Endothelial cell of coronary artery (primary cell): ENCODE measurements around the gene UCN2. TPM values are rescaled to one million over a fixed set of nuclear protein-coding genes. Genes with fewer than 3 reads are reported as not detected.

ENCODE experiments used
- total RNA-seq: library from RNA; depleted of rRNA; stranded (reverse); fragments of >200 nt; gene quantifications from 2 replicates; pipeline ENCODE4 v1.2.3, GENCODE V29; 2014

UCN2 gene
- 0.09 TPM in 1 of 2 replicates, not detected in the other for total RNA-seq

GRCh38 chr3:48563382-48563918, at the start of gene UCN2:
Gene UCN2 (minus strand): TSS chr3:48563781. CDS start chr3:48563124, 657 bp downstream.

GRCh38 chr3:48609088-48610005, 45.8 kb upstream of the UCN2 start, which contains the start of gene UQCRC1:
Gene UQCRC1 (minus strand): TSS chr3:48609646. CDS start chr3:48609620, 26 bp downstream.

GRCh38 chr3:48595075-48595525, 31.5 kb upstream of the UCN2 start, which contains the start of gene COL7A1:
Gene COL7A1 (minus strand): TSS chr3:48595329. CDS start chr3:48595159, 170 bp downstream.

GRCh38 chr3:48556796-48557626, 6.6 kb downstream of the UCN2 start, which contains the start of gene PFKFB4:
Gene PFKFB4 (minus strand): TSS chr3:48556803. CDS start chr3:48556777, 26 bp downstream.

Other genes starting within 250 kb of the UCN2 start
- not detected in 2 replicates for gene SPINK8, start 230.1 kb downstream of the UCN2 start, total RNA-seq
- gene FBXW12, start 191.6 kb downstream of the UCN2 start, total RNA-seq, result not detected in 2 replicates
- 22.6 and 24.9 TPM in 2 replicates for gene PLXNB1, start 133.7 kb downstream of the UCN2 start, total RNA-seq
- 14.2 and 18.4 TPM in 2 replicates for gene CCDC51, start 123.7 kb downstream of the UCN2 start, total RNA-seq
- 350 and 477 TPM in 2 replicates for gene TMA7, start 123.5 kb downstream of the UCN2 start, total RNA-seq
- gene ATRIP, start 117.0 kb downstream of the UCN2 start, total RNA-seq, result 6.6 and 7.6 TPM in 2 replicates
- gene SHISA5, start 59.6 kb downstream of the UCN2 start, total RNA-seq, result 118 and 125 TPM in 2 replicates
- 1.4 and 6.6 TPM in 2 replicates for gene PFKFB4, start 7.0 kb downstream of the UCN2 start, total RNA-seq
- gene COL7A1, start 31.5 kb upstream of the UCN2 start, total RNA-seq, result 0.18 and 1.4 TPM in 2 replicates
- 300 and 343 TPM in 2 replicates for gene UQCRC1, start 45.9 kb upstream of the UCN2 start, total RNA-seq
- gene TMEM89, start 58.0 kb upstream of the UCN2 start, total RNA-seq, result not detected in 2 replicates
- gene SLC26A6, start 71.7 kb upstream of the UCN2 start, total RNA-seq, result 10.6 and 23.9 TPM in 2 replicates
- gene CELSR3, start 99.1 kb upstream of the UCN2 start, total RNA-seq, result 0.18 and 0.47 TPM in 2 replicates
- gene NCKIPSD, start 122.1 kb upstream of the UCN2 start, total RNA-seq, result 4.7 and 6.9 TPM in 2 replicates
- 55.1 and 57.7 TPM in 2 replicates for gene IP6K2, start 153.4 kb upstream of the UCN2 start, total RNA-seq